AG04449 (cell line): ENCODE data around the gene GAGE10.

Source experiments
- CTCF ChIA-PET: fragments of 350-600 bp; formaldehyde crosslinking; extraction: SDS; loops from one replicate; lab custom pipeline; 2021; ENCODE audit warnings: antibody characterized with exemption; lab: Yijun Ruan, JAX
- POLR2A ChIA-PET: fragments of 400-600, 350-600 bp; formaldehyde crosslinking; extraction: SDS; loops from one replicate; lab custom pipeline; 2020; ENCODE audit warnings: antibody characterized with exemption, inconsistent platforms; lab: Yijun Ruan, JAX
- DNase-seq: peaks from one replicate; pipeline ENCODE4 v3.0.0-alpha.2; 2010; ENCODE audit warnings: low read depth, low spot score
- H3K4me3 ChIP-seq: 2 replicates; pipeline ENCODE4 v1.5.1; 2011; ENCODE audit warnings: low read depth, mild to moderate bottlenecking, control low read depth, low read length
- TF ChIP-seq, protein P1 (sequence below): IDR thresholded peaks from one replicate; pipeline ENCODE4 v1.5.1; 2011; ENCODE audit warnings: mild to moderate bottlenecking, moderate library complexity, low read length, control low read depth, inconsistent platforms; ENCODE audit not compliant: insufficient read depth; ENCODE audit errors: missing control alignments

GAGE10 gene

DNA sequence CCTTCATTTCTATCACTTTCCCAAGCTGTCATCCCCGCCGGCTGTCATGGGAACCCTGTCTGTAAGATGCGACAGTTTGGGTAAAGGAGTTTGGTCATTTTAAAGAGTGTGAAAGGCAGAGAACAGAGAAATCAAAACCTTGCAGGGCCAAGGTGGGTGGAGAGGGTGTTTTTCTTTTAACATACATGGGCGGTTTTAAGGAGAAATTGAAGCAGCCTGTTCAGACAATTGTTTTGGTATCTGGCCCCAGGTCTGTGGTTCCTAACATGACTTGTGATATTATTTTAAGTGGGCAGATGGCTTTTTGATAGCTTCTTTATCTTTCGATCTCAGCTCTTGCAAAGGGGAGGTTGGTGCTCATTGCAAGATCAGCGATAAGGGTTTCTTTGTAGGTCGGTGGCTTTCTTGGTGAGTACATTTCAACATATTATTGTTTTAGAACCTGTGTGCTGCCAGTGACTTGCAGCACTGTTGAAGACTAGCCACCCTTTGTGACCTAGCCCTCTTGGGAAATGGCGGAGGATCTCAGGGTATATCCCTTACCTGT is 30.2 kb upstream of the GAGE10 start:
- no peak for DNase-seq
- ChIA-PET POLR2A (no interaction called here), CTCF (interaction anchor here (1.3 to 1.5 kb wide), 2 partner anchors 10 to 18 kb away, joined by 3 read pairs; no protein-coding TSS in a partner anchor)
- TF ChIP-seq, protein P1, sequence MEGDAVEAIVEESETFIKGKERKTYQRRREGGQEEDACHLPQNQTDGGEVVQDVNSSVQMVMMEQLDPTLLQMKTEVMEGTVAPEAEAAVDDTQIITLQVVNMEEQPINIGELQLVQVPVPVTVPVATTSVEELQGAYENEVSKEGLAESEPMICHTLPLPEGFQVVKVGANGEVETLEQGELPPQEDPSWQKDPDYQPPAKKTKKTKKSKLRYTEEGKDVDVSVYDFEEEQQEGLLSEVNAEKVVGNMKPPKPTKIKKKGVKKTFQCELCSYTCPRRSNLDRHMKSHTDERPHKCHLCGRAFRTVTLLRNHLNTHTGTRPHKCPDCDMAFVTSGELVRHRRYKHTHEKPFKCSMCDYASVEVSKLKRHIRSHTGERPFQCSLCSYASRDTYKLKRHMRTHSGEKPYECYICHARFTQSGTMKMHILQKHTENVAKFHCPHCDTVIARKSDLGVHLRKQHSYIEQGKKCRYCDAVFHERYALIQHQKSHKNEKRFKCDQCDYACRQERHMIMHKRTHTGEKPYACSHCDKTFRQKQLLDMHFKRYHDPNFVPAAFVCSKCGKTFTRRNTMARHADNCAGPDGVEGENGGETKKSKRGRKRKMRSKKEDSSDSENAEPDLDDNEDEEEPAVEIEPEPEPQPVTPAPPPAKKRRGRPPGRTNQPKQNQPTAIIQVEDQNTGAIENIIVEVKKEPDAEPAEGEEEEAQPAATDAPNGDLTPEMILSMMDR = no peak
- H3K4me3 ChIP-seq = no peak overlapping the region

DNA sequence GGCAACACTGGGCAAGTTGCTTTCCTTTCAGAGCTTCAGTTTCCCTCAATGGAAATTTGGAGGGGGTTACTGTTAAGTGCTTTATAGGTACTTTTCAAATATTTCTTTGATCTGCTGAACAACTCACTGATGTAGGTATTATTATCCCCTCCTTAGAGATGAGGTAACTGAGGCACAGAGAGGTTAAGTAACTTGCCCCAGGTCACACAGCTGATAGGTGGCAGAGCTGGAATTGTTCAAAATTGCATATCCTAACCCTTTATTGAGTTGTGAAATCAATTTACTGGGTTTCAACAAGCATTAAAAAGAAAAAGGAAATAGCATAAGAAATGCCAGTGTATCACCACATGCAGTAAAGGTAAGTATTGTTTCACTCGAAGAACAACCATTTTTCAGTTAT is 27.2 kb upstream of the GAGE10 start:
- ChIA-PET POLR2A (no interaction called here), CTCF (interaction anchor here (1.1 kb wide), 1 partner anchor 83 kb away, joined by 3 read pairs; no protein-coding TSS in a partner anchor)
- DNase-seq = no peak
- TF ChIP-seq, protein P1 = no peak
- H3K4me3 ChIP-seq = no peak overlapping the region

DNA sequence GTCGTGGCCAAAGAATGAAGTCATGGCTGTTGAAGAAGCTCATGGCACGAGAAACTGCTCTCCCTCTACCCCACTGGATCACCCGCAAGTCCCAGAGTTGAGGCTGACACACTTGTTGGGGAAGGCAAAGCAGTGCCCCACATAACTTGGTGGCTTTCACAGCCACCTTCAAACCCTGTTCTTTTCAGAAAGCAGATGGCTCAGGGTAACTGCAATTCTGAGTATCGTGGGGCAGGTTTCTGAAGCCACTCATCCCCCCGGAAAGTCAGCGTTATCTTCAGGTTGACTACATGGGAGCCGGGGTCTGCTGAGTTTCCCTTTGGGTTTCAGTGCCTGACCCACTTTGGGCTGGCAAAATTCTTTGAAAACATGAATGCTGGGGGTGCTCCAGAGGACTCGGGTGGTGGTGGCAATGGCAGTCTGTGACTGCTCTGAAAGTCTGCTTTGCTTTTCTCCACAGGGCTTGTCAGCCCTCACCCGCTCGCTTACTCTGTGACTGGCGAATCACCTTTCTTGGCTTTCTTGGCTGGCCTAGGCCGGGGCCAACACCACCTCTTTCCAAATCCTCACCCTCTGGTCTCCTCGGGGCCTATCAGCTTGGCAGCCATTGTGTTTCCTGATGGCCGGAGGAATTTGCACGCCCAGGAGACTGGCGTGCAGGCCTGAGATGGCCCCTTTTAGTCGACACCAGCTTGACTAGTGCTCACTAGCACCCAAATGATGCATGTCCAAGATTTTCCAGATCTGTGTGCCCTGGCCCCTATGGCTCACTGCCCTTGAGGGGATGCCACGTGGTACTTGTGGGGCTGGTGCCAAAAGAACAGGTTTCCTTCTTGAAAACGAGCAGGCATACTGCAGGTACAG is 26.5 kb upstream of the GAGE10 start:
- no peak for DNase-seq
- CTCF ChIA-PET = no interaction called here
- H3K4me3 ChIP-seq = no peak overlapping the region
- TF ChIP-seq, protein P1 = no peak
- POLR2A ChIA-PET = no interaction called here

DNA sequence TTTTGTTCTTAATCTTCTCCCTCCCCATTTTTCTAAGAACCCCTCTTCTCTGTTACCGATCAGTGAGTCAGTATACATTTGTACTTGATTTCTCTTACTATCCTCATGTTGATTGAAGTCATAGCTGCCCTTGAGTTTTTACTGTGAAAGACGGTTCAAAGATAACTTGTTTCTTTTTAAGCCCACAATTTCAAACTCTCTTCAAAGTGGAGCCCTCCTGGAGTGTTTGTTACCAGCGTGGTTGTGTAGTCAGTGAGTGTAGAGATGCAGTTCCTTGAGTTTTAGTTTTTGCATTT is 26.0 kb upstream of the GAGE10 start:
- ChIA-PET POLR2A (no interaction called here), CTCF (no interaction called here)
- no peak overlapping the region for H3K4me3 ChIP-seq
- DNase-seq = no peak
- TF ChIP-seq, protein P1 = no peak

DNA sequence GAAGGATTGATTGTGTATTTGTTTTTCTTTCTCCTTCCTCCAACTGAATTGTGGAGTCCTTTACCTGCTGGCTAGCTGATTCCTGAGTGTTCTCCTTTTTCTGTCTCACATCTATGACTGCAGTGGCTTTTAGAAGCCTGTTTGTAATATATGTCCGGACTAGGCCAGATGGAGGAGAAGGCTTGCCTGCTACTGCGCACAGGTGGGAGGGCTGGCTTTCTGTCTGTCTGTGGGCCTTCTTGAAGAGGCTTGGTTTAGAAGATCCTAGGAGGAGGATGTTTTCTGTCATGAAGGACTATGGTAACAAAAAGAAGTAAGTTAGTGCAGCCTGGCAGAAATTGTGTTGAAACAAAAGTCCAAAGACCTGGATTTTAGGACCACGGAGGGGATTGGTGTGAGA is 25.4 kb upstream of the GAGE10 start:
- no peak overlapping the region for H3K4me3 ChIP-seq
- ChIA-PET CTCF (no interaction called here), POLR2A (no interaction called here)
- TF ChIP-seq, protein P1 = no peak
- no peak for DNase-seq

DNA sequence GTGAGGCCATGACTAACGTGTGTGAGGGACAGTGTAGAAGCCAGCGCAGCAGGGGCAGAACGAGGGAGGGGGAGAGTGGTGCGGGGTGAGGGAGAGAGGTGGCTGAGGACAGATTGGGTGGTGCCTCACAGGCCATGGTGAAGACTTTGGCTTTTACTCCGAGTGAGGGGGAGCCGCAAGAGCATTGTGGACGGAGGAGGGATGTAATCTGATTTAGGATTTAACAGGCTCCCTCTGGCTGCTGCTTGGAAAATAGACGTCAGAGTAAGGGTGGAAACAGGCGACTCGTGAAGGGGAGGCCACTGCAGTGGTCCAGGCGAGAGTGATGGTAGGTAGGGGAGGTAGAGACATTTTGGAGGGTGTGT is 20.8 kb upstream of the GAGE10 start:
- ChIA-PET CTCF (no interaction called here), POLR2A (no interaction called here)
- no peak overlapping the region for H3K4me3 ChIP-seq
- no peak for DNase-seq
- TF ChIP-seq, protein P1 = no peak
